Measurements from ENCODE around the gene DTX3.

DTX3 gene

DNA sequence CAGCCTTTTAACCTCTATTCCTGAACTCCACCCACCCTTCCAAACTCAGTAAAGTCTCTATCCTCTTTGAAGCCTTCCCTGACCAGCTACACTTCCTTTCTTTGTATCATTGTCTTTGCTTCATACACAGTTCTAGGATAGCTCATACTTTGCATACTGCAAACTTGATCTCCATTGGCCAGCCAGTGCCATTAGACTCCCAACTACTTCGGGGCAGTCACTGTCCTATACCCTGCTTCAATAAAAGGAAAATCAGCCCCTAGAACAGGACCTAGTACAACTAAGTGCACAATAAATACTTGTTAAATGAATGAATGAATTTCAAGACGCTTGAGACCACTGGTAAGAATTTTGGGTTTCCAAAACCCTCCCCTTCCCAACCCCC, 14.2 kb upstream of the DTX3 start:
- TF ChIP-seq, protein P1, sequence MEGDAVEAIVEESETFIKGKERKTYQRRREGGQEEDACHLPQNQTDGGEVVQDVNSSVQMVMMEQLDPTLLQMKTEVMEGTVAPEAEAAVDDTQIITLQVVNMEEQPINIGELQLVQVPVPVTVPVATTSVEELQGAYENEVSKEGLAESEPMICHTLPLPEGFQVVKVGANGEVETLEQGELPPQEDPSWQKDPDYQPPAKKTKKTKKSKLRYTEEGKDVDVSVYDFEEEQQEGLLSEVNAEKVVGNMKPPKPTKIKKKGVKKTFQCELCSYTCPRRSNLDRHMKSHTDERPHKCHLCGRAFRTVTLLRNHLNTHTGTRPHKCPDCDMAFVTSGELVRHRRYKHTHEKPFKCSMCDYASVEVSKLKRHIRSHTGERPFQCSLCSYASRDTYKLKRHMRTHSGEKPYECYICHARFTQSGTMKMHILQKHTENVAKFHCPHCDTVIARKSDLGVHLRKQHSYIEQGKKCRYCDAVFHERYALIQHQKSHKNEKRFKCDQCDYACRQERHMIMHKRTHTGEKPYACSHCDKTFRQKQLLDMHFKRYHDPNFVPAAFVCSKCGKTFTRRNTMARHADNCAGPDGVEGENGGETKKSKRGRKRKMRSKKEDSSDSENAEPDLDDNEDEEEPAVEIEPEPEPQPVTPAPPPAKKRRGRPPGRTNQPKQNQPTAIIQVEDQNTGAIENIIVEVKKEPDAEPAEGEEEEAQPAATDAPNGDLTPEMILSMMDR (conservative IDR thresholded peaks at IDR 0.05; ENCODE audit: control insufficient read depth, insufficient read depth, low read depth, low read length): no peak
- no peak for DNase-seq (ENCODE audit: low read depth)
- H3K4me3 ChIP-seq (ENCODE audit: control insufficient read depth, low read depth, low read length): peak overlapping the region; percentile 71

- peak within 1 kb of the TSS; percentile 71 for H3K4me3 ChIP-seq (ENCODE audit: control insufficient read depth, low read depth, low read length)
- DNase-seq (ENCODE audit: low read depth): peak; percentile 15
- TF ChIP-seq, protein P1 (conservative IDR thresholded peaks at IDR 0.05; ENCODE audit: control insufficient read depth, insufficient read depth, low read depth, low read length): no peak
Measured at GRCh38 chr12:57590864-57591781, 13.5 kb upstream of the DTX3 start, which contains the start of gene PIP4K2C. Gene PIP4K2C, plus strand, starts transcription at chr12:57591192. Its CDS starts 98 bp downstream, at chr12:57591290.

DNA sequence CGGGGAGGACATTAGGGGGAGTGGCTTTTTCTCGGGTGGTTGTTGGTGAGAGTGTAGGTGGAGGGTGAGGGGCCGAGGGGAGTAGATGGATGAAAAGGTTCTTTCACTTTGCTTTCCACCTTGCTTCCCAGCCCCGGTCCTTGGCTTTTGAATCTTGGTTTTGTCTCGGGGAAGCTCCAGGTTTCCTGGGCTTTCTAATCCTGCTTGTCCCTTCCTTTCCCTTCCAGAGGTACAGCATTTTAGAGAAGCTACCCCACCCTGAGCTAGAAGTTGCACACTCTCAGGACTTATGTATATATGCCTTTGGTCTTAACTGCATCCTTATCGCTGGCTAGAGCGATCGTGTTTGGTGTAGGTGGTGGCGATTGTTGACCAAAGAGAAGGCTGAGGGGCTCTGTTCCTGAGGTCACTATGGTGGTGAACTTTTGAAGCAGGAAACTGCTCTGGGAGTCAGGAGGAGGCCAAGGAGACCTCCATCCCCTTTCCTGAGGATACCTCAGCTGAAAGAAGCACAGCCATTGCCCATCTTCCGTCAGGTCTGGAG, 12.8 kb upstream of the DTX3 start:
- TF ChIP-seq, protein P1 (conservative IDR thresholded peaks at IDR 0.05; ENCODE audit: control insufficient read depth, insufficient read depth, low read depth, low read length): no peak
- H3K4me3 ChIP-seq (ENCODE audit: control insufficient read depth, low read depth, low read length): peak overlapping the region; percentile 71
- DNase-seq (ENCODE audit: low read depth): no peak

GRCh38 chr12:57592551-57593165, 12.0 kb upstream of the DTX3 start:
- no peak overlapping the region for H3K4me3 ChIP-seq (ENCODE audit: control insufficient read depth, low read depth, low read length)
- DNase-seq (ENCODE audit: low read depth): no peak
- TF ChIP-seq, protein P1 (conservative IDR thresholded peaks at IDR 0.05; ENCODE audit: control insufficient read depth, insufficient read depth, low read depth, low read length): no peak

DNA sequence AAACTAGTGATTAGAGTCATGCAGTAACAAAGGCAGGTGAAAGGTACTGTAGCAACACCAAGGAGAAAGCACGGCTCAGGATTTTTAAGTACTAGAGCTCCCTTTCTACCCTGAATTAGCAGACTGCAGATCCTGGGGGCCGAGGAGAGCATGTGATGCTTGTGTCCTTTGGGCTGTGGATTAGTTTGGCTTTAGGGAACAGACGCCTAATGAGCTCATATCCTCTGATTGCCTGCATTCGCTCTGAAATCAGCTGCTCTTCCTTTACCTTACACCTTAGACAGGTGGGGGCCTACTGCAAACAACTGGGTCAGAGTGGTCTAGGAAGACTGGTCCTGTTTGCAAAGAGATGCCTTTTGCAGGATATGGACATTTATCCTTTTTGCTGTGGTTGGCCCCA, 11.4 kb upstream of the DTX3 start:
- no peak overlapping the region for H3K4me3 ChIP-seq (ENCODE audit: control insufficient read depth, low read depth, low read length)
- TF ChIP-seq, protein P1 (conservative IDR thresholded peaks at IDR 0.05; ENCODE audit: control insufficient read depth, insufficient read depth, low read depth, low read length): no peak
- DNase-seq (ENCODE audit: low read depth): no peak

- TF ChIP-seq, protein P1 (conservative IDR thresholded peaks at IDR 0.05; ENCODE audit: control insufficient read depth, insufficient read depth, low read depth, low read length): no peak
- H3K4me3 ChIP-seq (ENCODE audit: control insufficient read depth, low read depth, low read length): no peak overlapping the region
- no peak for DNase-seq (ENCODE audit: low read depth)
Measured at GRCh38 chr12:57600395-57600794, 4.2 kb upstream of the DTX3 start.

Data from fibroblast of mammary gland (primary cell).